HG03175 (cell line): ENCODE results near the gene EEFSEC.

Source experiments
- ATAC-seq: cut with Tn5 transposase; IDR thresholded peaks from one replicate; pipeline ENCODE4 v1.9.1; 2021; ENCODE audit warnings: mild to moderate bottlenecking, moderate library complexity; ENCODE audit not compliant: unreplicated experiment

The EEFSEC gene

GRCh38 chr3:128420720-128421438 lies 267.6 kb downstream of the EEFSEC start:
- ATAC-seq, result no peak

DNA sequence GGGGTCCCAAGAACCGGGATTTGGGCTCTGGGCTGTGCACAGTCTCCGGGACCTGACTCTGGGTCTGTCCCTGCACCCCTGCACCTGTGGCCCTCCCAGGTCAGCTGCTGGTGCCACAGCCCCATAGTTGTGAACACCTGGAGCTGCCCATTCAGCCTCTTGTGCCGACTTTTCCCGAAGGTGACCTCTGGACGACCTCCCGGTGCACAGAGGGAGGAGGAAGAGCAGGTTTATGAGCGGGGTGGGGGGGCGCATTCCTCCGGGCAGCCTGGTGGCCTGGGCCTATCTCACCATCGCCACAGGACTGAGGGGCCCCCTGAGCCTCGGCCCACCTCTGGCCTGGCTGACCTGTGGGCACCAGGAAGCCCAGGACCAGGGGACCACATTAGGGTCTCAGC lies 268.2 kb downstream of the EEFSEC start:
- ATAC-seq, result no peak

DNA sequence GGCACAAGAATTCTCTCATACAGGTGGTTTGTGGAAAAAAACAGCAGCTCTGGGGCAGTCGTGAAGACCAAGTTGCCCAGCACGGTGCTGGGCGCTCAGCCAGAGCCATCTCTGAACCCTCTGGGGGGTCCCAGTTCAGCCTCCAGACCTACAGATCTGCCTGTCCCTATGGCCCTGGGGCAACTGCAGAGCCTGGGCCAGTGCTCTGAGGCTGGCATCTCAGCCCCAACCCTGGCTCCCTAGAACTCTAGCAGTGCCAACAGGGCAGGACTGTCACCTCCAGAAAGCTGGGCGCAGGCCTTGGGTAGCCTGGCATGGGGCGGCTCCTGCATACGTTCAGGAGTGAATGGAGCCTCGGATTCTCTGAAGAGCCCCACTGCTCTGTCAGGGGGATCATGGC lies 268.7 kb downstream of the EEFSEC start:
- no peak for ATAC-seq

GRCh38 chr3:128422762-128423524 lies 269.7 kb downstream of the EEFSEC start:
- no peak for ATAC-seq

DNA sequence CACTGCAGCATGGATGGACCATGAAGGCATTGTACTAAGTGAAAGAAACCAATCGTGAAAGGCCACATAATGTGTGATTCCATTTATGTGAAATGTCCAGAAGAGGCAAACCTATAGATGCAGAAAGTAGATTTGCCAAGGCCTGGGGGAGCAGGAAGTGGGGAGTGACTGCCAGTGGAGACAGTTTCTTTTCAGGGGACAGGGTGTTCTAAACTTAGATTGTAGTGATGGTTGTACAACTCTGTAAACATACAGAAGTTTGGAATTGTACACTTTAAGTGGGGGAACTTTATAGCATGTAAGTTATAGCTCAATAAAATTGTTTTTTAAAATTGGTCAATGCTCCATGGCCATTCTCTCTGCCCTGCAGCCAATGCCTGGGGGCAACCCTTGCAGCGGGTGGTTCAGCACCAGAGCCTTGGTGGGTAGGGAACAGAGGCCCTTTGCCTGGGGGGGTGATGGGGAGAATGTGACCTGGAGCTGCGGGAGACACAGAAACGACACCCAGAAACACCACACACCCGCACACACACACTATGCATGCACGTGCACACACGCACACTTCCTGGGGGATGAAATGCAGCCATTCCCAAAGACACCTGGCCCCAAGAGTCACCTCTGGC lies 270.4 kb downstream of the EEFSEC start:
- ATAC-seq, result no peak

GRCh38 chr3:128424508-128425069 lies 271.3 kb downstream of the EEFSEC start:
- ATAC-seq, result no peak

DNA sequence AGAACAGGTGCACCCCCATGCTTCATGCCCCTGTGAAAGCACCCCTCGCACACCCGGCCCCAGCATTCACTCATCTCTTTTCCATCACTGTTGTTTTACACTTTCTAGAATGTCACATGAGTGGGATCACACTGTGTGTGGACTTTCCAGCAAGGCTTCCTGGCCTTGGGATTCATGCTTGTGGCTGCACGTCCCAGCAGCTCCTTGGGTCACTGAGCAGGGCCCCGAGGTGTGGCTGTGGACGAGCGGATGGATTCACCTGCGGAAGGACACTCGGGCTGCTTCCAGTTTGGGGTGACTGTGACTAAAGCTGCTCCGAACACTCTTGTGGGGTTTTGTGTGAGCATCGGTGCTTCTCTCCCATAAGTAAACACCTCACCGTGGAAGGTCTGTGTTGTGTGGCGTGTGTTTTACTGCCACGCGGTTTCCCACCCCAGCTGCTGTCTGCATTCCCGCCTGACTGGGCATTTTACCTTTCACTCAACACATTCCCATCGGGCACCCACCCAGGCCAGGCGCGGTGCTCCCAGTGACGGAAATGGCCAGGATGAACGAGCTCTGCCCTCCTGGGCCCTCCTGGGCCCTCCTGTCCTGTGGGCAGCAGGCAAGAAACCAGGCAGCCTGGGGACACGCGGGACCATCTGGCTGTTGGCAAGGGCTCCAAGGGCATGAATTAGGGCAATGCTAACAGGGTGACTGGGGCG lies 272.0 kb downstream of the EEFSEC start:
- no peak for ATAC-seq

GRCh38 chr3:128425846-128426127 lies 272.5 kb downstream of the EEFSEC start:
- ATAC-seq, result no peak

DNA sequence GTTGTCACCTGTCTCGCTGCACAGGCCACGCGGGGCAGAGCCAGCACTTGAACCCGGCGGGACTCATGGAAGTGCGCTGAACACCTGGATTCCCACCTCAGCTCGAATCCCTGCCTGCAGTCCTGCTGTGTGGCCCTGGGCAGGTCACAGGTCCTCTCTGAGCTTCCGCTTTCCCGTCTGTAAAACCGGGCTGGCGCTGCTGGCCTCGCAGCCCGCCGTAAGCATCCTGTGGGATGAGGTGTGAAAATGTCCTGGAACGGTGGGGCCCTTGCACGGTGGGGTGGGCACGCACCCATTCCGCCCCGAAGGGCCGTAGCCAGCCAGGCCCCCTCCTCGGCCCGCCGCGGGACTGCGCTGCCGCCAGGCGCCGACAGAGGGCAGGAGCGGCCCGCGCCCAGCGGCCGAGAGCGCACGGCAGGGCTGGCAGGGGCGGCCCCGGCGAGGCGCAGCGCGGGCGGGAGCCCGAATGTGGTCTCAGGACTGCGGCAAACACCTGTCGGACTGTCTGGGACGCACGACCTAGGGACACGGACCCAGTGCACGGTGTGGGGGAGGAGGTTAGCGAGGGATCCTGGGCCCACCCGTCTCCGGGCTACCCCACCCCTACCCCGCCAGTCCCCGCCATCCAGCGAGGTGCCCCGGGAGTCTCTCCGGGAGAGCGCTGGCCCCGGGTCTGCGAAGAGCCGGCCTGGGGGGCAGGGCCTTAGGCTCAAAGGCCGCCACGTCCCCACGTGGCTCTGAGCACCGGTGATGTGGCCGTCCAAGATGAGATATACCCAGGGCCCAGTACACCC lies 273.0 kb downstream of the EEFSEC start:
- peak; percentile 77 for ATAC-seq

DNA sequence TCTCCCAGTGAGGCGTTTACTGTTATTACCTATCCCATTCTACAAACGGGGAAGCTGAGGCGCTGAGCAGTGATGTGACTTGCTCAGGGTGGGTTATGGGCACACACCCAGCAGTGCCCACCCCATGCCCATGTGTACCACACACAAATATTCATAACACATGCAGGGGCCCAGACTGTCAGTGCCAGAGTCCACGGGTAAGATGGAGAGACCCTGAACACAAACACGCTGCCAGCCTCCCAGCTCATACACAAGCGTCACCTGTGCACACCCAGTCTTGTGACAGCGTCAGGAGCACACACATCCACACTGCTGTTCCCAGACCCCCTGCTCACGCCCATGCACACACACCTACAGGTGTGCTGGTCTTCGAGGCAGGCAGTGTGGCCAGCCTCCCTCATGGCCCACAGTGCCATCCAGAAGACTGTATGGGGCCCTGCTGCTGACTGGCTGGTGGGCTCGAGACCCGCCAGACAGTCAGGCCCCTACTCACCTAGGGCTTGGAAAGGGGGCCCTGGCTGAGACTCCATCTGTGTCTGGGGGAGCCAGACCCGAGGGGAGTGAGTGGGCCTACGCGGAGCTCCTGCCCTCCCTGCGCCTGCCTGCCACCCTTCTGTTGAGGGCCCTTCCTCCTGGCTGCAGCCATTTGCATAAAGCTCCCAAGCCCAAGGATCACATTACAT lies 274.0 kb downstream of the EEFSEC start:
- no peak for ATAC-seq

- no peak for ATAC-seq
These were observed 274.9 kb downstream of the EEFSEC start for GRCh38 chr3:128427872-128428822.

GRCh38 chr3:128429275-128429674 lies 276.0 kb downstream of the EEFSEC start:
- no peak for ATAC-seq

- ATAC-seq, result no peak
These were observed 276.5 kb downstream of the EEFSEC start for GRCh38 chr3:128429751-128430150.

GRCh38 chr3:128430301-128430700 lies 277.0 kb downstream of the EEFSEC start:
- ATAC-seq, result no peak

GRCh38 chr3:128430731-128431130 lies 277.4 kb downstream of the EEFSEC start:
- ATAC-seq, result no peak

DNA sequence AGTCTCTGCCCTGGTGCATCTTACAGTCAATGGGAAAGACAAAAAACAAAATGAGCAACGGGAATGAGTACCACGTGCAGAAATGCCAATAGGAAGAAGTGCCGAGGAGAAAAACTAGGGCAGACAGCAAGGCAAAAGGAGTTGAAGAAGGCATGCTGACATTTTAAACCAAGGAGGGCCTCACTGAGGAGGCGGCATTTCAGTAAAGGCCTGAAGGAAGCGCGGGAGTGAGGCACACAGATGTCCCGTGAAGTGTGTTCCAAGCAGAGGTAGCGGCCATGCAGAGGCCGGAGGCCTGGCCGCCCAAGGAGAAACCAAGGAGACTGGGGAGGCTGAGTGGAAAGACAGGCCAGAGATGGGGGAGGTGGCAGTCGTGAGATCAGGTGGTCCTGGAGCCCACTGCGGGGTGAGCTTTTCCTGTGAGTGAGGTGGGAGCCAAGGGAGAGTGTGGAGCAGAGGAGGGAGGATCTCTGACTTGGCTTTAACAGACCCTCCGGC lies 278.6 kb downstream of the EEFSEC start:
- ATAC-seq, result no peak

- no peak for ATAC-seq
These were observed 279.2 kb downstream of the EEFSEC start for GRCh38 chr3:128432301-128432970.
